ENCODE data around the gene LTA4H. TPM values are rescaled to one million over a fixed set of nuclear protein-coding genes. Genes with fewer than 3 reads are reported as not detected.
A peak's percentile ranks its signal among the peaks of the same experiment; 100 is the strongest.

Gene LTA4H
- total and polyA plus RNA-seq, 8 donors = 20.0 to 57.1 (median 31.0) TPM

DNA sequence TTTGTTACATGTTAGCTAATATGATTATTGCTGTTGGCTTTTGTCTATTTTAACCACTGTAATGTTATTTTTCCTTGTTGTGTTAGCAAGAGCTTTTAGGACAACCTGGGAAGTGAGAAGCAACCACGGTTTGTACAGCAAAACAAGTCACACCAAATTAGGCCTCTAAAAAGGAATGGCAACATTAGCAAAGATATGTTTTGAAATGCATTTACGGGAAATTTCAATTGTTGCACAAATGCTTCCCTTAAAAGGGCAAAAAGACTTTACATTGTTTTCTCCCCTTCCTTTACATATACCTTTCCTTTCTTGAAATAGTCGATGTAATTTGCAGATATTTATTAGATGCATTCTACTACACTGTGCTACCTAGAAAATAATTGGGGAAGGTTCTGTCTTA is 4.1 kb upstream of the LTA4H start:
- H3K27me3 ChIP-seq = no peaks in the 10 kb centered on the region
- no peak overlapping the region for H3K4me3 ChIP-seq
- no peaks in the 10 kb centered on the region for H3K36me3 ChIP-seq
- FAIRE-seq (no peak), DNase-seq (no peak), ATAC-seq (no peak)
- intact Hi-C loops (cut with DNase I) = no loop called here
- WGBS, 2 donors = 81 to 92% methylated on average over 3 of the region's 3 CpGs
- H3K27ac ChIP-seq = no peak overlapping the region
- H3K4me1 ChIP-seq = no peaks in the 10 kb centered on the region
- TF ChIP-seq, protein P1, sequence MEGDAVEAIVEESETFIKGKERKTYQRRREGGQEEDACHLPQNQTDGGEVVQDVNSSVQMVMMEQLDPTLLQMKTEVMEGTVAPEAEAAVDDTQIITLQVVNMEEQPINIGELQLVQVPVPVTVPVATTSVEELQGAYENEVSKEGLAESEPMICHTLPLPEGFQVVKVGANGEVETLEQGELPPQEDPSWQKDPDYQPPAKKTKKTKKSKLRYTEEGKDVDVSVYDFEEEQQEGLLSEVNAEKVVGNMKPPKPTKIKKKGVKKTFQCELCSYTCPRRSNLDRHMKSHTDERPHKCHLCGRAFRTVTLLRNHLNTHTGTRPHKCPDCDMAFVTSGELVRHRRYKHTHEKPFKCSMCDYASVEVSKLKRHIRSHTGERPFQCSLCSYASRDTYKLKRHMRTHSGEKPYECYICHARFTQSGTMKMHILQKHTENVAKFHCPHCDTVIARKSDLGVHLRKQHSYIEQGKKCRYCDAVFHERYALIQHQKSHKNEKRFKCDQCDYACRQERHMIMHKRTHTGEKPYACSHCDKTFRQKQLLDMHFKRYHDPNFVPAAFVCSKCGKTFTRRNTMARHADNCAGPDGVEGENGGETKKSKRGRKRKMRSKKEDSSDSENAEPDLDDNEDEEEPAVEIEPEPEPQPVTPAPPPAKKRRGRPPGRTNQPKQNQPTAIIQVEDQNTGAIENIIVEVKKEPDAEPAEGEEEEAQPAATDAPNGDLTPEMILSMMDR (IDR thresholded peaks at IDR 0.05) = no peak
- H3K9me3 ChIP-seq = no peaks in the 10 kb centered on the region

DNA sequence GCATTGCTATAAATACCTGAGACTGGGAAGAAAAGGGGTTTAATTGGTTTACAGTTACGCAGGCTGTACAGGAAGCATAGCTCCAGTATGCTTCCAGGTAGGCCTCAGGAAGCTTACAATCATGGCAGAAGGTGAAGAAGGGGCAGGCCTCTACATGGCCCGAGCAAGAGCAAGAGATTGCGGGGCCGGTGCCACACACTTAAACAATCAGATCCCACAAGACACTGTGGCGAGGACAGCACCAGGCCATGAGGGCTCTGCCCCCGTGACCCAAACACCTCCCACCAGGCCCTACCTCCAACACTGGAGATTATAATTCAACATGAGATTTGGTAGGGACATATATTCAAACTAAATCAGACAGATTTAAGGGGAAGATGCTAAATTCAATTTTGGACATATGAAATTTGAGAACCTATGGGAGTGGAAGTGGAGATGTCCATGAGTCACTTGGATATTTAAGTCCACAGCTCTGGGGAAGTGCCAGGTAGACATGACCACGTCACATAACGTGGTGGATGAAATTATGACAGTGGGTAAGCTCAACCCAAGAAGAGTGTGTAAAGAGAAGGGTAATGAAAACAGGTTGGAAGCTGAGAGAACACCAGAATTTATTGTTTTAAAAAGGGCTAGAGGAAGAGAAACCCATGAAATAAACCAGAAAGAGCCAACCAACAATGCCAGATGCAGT is 1.5 kb upstream of the LTA4H start:
- Histone ChIP-seq H3K36me3 (no peaks in the 10 kb centered on the region), H3K4me3 (no peak overlapping the region), H3K4me1 (peaks cover 5 to 20% (median 11%) of the 10 kb centered on the region in 3 donors), H3K27ac (no peak overlapping the region), H3K27me3 (no peaks in the 10 kb centered on the region), H3K9me3 (no peaks in the 10 kb centered on the region)
- peak in 1 of 6 donors; percentile 44 for DNase-seq
- TF ChIP-seq, protein P1 (IDR thresholded peaks at IDR 0.05) = no peak
- 91 to 93% methylated on average over 8 of the region's 8 CpGs for WGBS, 2 donors
- no peak for ATAC-seq
- intact Hi-C loops (cut with DNase I) = no loop called here
- FAIRE-seq = no peak

DNA sequence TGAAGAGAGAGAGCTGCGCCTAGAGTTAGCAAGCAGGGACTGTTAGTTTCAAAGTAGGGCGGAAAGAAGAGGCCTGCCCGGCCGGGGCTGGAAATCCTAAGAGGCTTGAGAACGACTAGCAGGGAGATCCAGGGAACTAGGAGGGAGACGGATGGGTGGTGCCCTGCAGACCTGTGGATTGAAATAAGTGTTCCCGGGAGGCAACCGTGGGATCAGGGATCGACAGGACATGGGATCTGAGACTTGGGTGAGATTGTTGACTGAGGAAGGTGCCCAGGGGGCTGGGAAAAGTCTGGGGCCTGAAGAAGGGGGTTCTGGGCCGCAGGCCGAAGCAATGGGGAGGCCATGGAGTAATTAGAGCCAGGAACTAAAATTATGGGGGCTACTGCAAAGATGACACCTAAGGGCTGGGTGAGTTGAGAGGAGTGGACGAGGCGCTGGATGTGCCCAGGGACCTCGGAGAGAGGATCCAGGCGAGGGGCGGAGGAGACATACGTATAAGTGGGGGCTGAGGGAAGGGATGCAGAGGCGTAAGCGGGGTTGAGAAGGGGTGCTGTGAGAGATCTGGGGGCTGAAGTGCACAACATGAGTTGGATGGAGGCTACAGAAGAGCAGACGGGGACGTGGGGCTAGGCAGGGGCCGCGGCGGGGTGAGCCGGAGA is 635 bp downstream of the LTA4H start:
- peaks cover 5 to 20% (median 14%) of the 10 kb centered on the region in 3 donors for H3K4me1 ChIP-seq
- TF ChIP-seq, protein P1 (IDR thresholded peaks at IDR 0.05) = no peak
- WGBS, 2 donors = 1 to 2% methylated on average over 25 of the region's 25 CpGs

DNA sequence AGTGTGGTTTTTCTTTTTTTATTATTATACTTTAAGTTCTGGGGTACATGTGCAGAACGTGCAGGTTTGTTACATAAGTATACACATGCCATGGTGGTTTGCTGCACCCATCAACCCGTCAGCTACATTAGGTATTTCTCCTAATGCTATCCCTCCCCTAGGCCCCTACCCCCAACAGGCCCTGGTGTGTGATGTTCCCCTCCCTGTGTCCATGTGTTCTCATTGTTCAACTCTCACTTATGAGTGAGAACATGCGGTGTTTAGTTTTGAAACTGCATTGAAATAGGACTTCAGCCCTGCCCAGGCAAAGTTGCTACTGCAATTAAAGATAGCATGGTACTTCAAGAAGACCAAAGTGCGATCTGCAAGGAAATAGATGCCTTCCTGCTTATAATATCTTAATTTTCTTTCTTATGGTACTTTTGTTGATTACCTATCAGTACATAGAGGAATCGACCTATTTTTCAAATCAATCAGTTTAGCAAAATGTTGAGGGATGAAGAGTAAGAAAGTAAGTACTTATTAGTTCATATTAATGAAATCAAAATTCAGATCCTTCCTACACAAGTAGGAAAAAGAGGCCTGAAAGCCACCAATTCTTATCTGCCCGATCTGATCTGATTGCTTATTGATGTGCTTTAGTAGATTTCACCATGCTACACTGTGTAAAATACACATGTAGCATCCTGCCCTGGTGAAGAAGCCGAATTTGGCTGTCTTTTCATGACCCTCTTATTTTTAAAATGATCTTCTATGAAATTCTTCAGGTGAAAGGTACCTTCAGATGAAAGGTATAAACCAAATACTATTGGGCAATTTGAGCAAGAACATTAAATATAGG is 1.6 kb downstream of the LTA4H start:
- Histone ChIP-seq H3K27ac (no peak overlapping the region), H3K27me3 (no peaks in the 10 kb centered on the region), H3K36me3 (no peaks in the 10 kb centered on the region), H3K4me1 (peaks cover 5 to 20% (median 14%) of the 10 kb centered on the region in 3 donors), H3K9me3 (no peaks in the 10 kb centered on the region), H3K4me3 (peak overlapping the region in 2 of 4 donors; percentile 82 to 90)
- TF ChIP-seq, protein P1 (IDR thresholded peaks at IDR 0.05) = no peak
- FAIRE-seq (no peak), DNase-seq (no peak), ATAC-seq (no peak)
- WGBS, 2 donors = 58 to 67% methylated on average over 7 of the region's 7 CpGs
- intact Hi-C loops (cut with DNase I) = no loop called here

More for the DNA sequence above, 635 bp downstream of the LTA4H start:
- intact Hi-C loops (cut with DNase I) = no loop called here
- no peaks in the 10 kb centered on the region for H3K9me3 ChIP-seq
- H3K36me3 ChIP-seq = no peaks in the 10 kb centered on the region
- no peak for FAIRE-seq
- peak overlapping the region; percentile 51 to 90 (median 82) for H3K4me3 ChIP-seq
- H3K27me3 ChIP-seq = no peaks in the 10 kb centered on the region
- peak; percentile 1 to 28 (median 7) for ATAC-seq
- H3K27ac ChIP-seq = peak overlapping the region; percentile 30 to 83 (median 62)
- DNase-seq = peak in 3 of 6 donors; percentile 26 to 62 (median 36)

Measured in pancreas (tissue), 10 donors.